T-cell (primary cell): Measurements from ENCODE around the gene HERPUD2. TPM values are rescaled to one million over a fixed set of nuclear protein-coding genes. Genes with fewer than 3 reads are reported as not detected.

ENCODE experiments used
- ATAC-seq, 4 experiments: fragments of 200-7000 bp in 3 of 4; fragments of 150-1000 bp in 1 of 4; cut with Tn5 transposase; replicated peaks in 1 of 4; 1 replicate in 3 of 4; 2 replicates in 1 of 4; pipeline ENCODE4 v1.10.0; 2021; ENCODE audit warnings: moderate library complexity in 3 of 4, mild to moderate bottlenecking in 2 of 4, moderate number of reproducible peaks in 1 of 4
- CTCF ChIA-PET, 2 donors: fragments of 300-600 bp; sonication (Branson Sonifier 250); formaldehyde crosslinking; loops; one replicate each; lab custom pipeline; 2022; ENCODE audit warnings: antibody characterized with exemption in 2 of 2; lab: Charles Lee
- POLR2A ChIA-PET, 2 donors: fragments of 300-600 bp; sonication (Branson Sonifier 250); formaldehyde crosslinking; loops; one replicate each; lab custom pipeline; 2022; ENCODE audit warnings: antibody characterized with exemption in 2 of 2; lab: Charles Lee
- DNase-seq, 35 experiments: peaks; one replicate each; pipeline versions ENCODE4 v3.0.0 to v3.0.0-alpha.2; 2013 to 2023
- H3K27ac ChIP-seq: one replicate; pipeline ENCODE4 v1.5.1; 2013; ENCODE audit warnings: low read length
- H3K27me3 ChIP-seq, 2 experiments: replicated peaks in 1 of 2; 1 replicate in 1 of 2; 2 replicates in 1 of 2; pipeline versions ENCODE4 v1.6.1 to v1.7.0; 2013; ENCODE audit warnings: low read length in 1 of 2, mixed read lengths in 1 of 2; ENCODE audit not compliant: control insufficient read depth in 2 of 2, insufficient read depth in 2 of 2; ENCODE audit errors: extremely low read depth in 1 of 2
- H3K36me3 ChIP-seq, 2 donors: 1 replicate in 1 of 2; 2 replicates in 1 of 2; pipeline versions ENCODE4 v1.6.1 to v1.7.0; 2013; ENCODE audit warnings: low read length in 1 of 2; ENCODE audit not compliant: control insufficient read depth in 2 of 2, insufficient read depth in 1 of 2; ENCODE audit errors: extremely low read depth in 1 of 2
- H3K4me1 ChIP-seq, 2 experiments: 1 replicate in 1 of 2; 2 replicates in 1 of 2; pipeline versions ENCODE4 v1.6.1 to v1.7.0; 2013; ENCODE audit warnings: low read length in 2 of 2, mixed read lengths in 1 of 2; ENCODE audit not compliant: insufficient read depth in 2 of 2, control insufficient read depth in 1 of 2; ENCODE audit errors: extremely low read depth in 1 of 2
- H3K4me3 ChIP-seq, 2 donors: 1 replicate in 1 of 2; 2 replicates in 1 of 2; pipeline versions ENCODE4 v1.5.1 to v1.7.0; 2013; ENCODE audit warnings: mild to moderate bottlenecking in 2 of 2, low read length in 1 of 2, moderate library complexity in 1 of 2; ENCODE audit not compliant: control insufficient read depth in 1 of 2; ENCODE audit errors: extremely low read depth in 1 of 2
- H3K9me3 ChIP-seq: 2 replicates; pipeline ENCODE4 v1.7.0; 2013
- H3K27ac Mint-ChIP-seq, 2 donors: one replicate each; pipeline ENCODE4 v1.8.0; 2020 to 2021; ENCODE audit warnings: mild to moderate bottlenecking in 2 of 2, mixed read lengths in 2 of 2
- H3K27me3 Mint-ChIP-seq, 2 donors: one replicate each; pipeline ENCODE4 v1.8.0; 2021 to 2022; ENCODE audit warnings: mixed read lengths in 2 of 2
- H3K36me3 Mint-ChIP-seq: one replicate; pipeline ENCODE4 v1.8.0; 2021; ENCODE audit warnings: mixed read lengths
- H3K4me1 Mint-ChIP-seq, 3 donors: one replicate each; pipeline ENCODE4 v1.8.0; 2020 to 2022; ENCODE audit warnings: mixed read lengths in 3 of 3, mild to moderate bottlenecking in 1 of 3
- H3K4me3 Mint-ChIP-seq, 3 donors: one replicate each; pipeline ENCODE4 v1.8.0; 2020 to 2022; ENCODE audit warnings: mild to moderate bottlenecking in 3 of 3, mixed read lengths in 3 of 3, moderate library complexity in 3 of 3
- H3K9me3 Mint-ChIP-seq, 3 donors: one replicate each; pipeline ENCODE4 v1.8.0; 2020 to 2022; ENCODE audit warnings: mixed read lengths in 3 of 3
- WGBS: methylation state at CpG from one replicate; pipeline ENCODE4 v1.1.5; 2013; ENCODE audit warnings: missing lambda C conversion rate; ENCODE audit not compliant: insufficient coverage; 5-methylcytosine and 5-hydroxymethylcytosine counted together
- total RNA-seq, 35 experiments: library from RNA in 6 of 35; stranded (reverse) in 6 of 35; fragments of 120-200 nt in 1 of 35; gene quantifications; one replicate each; pipeline versions ENCODE4 v1.2.1 to v1.2.4 and lab custom pipeline; 2013 to 2026

Gene HERPUD2
- total RNA-seq, 5 donors from 2014 or later (not counting 1 experiment from before 2014, with no cell fraction given): 58.4 to 122 (median 67.5) TPM

DNA sequence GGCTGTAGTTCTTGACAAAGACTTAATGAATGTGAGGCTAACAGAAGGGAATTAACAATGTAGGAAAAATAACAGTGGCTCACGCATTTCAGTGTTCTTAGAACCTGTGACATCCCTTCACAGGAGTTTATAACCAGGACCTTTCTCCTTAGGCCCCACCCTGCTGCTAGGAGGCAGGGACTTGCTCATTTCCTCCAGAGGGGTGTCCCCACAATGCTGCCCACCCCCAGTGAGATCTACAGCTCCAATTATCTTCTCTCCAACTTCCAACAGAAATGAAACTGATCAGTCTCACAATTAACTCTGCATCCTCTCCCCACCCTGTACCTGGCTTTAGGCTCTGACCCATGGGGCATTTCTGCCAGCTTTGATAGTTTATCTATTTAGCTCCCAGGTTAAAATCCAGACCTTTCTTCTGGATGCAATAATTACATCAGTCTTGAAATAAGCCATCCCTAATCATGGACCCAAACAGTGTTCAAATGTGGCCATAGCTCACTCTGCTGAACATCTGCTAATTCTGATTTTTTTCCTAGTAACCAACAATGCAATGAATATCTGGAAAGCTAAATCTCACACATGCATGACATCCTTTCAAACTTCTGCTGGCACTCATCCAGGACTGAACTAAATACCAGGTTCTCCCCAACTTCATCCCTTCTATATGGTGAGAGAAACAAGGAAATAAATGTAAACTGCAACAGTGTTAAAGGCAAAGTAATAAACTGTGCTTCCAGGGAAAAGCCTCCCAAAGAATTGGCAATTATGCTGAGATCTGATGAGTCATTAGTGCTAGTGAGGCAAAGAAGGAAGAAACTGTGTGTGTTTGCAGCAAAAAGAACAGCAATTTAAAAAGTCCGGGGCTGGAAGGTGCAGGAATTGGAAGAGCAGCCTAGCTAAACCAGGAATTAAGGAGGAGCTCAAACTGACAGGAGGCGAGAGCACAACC is 64.6 kb downstream of the HERPUD2 start:
- Mint-ChIP-seq H3K36me3 (peaks cover 32% of the 10 kb centered on the region), H3K27ac (peak overlapping the region; percentile 12), H3K4me1 (no peaks in the 10 kb centered on the region), H3K4me3 (no peak overlapping the region), H3K9me3 (no peaks in the 10 kb centered on the region), H3K27me3 (no peaks in the 10 kb centered on the region)
- POLR2A ChIA-PET: interaction anchor here in 1 of 2 donors (0.6 kb wide), 1 partner anchor 16 kb away, joined by 3 read pairs; no protein-coding TSS in a partner anchor
- CTCF ChIA-PET: interaction anchor here in 1 of 2 donors (0.6 to 1.4 kb wide), 2 partner anchors 16 to 205 kb away, joined by 3 read pairs; no protein-coding TSS in a partner anchor
- Histone ChIP-seq H3K27me3 (no peaks in the 10 kb centered on the region), H3K36me3 (peaks cover 6 to 39% of the 10 kb centered on the region in 2 donors), H3K9me3 (no peaks in the 10 kb centered on the region), H3K4me3 (no peak overlapping the region), H3K4me1 (no peaks in the 10 kb centered on the region), H3K27ac (no peak overlapping the region)
- no peak for DNase-seq
- WGBS: 94% methylated on average over 2 of the region's 3 CpGs
- ATAC-seq: no peak

- H3K27me3 Mint-ChIP-seq: no peaks in the 10 kb centered on the region
- H3K4me1 ChIP-seq: peaks cover 0 to 6% of the 10 kb centered on the region in 2 experiments
- no peaks in the 10 kb centered on the region for H3K9me3 ChIP-seq
- H3K4me3 Mint-ChIP-seq: no peak overlapping the region
- WGBS: 74% methylated on average over 11 of the region's 16 CpGs
- H3K27me3 ChIP-seq: no peaks in the 10 kb centered on the region
- peaks cover 0 to 6% of the 10 kb centered on the region in 2 donors for H3K36me3 ChIP-seq
- H3K27ac ChIP-seq: no peak overlapping the region
- H3K4me1 Mint-ChIP-seq: peaks cover 3 to 6% (median 3%) of the 10 kb centered on the region in 3 donors
- H3K36me3 Mint-ChIP-seq: peaks cover 12% of the 10 kb centered on the region
- DNase-seq (peak in 25 of 35 experiments; percentile 6 to 70 (median 18)), ATAC-seq (peak; percentile 80 to 81 (median 81))
- H3K4me3 ChIP-seq: no peak overlapping the region
- no peaks in the 10 kb centered on the region for H3K9me3 Mint-ChIP-seq
- H3K27ac Mint-ChIP-seq: no peak overlapping the region
- POLR2A ChIA-PET: interaction anchor here (0.8 to 1.0 kb wide), 2 partner anchors 15 to 41 kb away, joined by 3 to 4 read pairs; no protein-coding TSS in a partner anchor
- CTCF ChIA-PET: interaction anchor here (0.6 to 2.3 kb wide), 23 partner anchors 8 to 433 kb away, joined by 3 to 11 read pairs (median 4); no protein-coding TSS in a partner anchor
Observed at GRCh38 chr7:35624299-35625186, 70.4 kb downstream of the HERPUD2 start.

GRCh38 chr7:35623381-35623780 is 71.6 kb downstream of the HERPUD2 start:
- H3K27ac ChIP-seq: no peak overlapping the region
- no peaks in the 10 kb centered on the region for H3K27me3 ChIP-seq
- no peak overlapping the region for H3K27ac Mint-ChIP-seq
- WGBS: 100% methylated on average over 1 of the region's 2 CpGs
- H3K27me3 Mint-ChIP-seq: no peaks in the 10 kb centered on the region
- CTCF ChIA-PET: interaction anchor here (0.5 to 2.2 kb wide), 19 partner anchors 10 to 1551 kb away, joined by 3 to 11 read pairs (median 4); no protein-coding TSS in a partner anchor
- no peaks in the 10 kb centered on the region for H3K36me3 ChIP-seq
- H3K9me3 Mint-ChIP-seq: no peaks in the 10 kb centered on the region
- peaks cover 3 to 6% (median 3%) of the 10 kb centered on the region in 3 donors for H3K4me1 Mint-ChIP-seq
- H3K9me3 ChIP-seq: no peaks in the 10 kb centered on the region
- no peak overlapping the region for H3K4me3 ChIP-seq
- H3K36me3 Mint-ChIP-seq: peaks cover 11% of the 10 kb centered on the region
- ATAC-seq: no peak
- DNase-seq: no peak
- POLR2A ChIA-PET: interaction anchor here in 1 of 2 donors (0.5 to 0.8 kb wide), 2 partner anchors 18 to 288 kb away, joined by 3 read pairs; no protein-coding TSS in a partner anchor
- H3K4me3 Mint-ChIP-seq: no peak overlapping the region
- peaks cover 0 to 6% of the 10 kb centered on the region in 2 experiments for H3K4me1 ChIP-seq

- ChIA-PET CTCF (no interaction called here), POLR2A (no interaction called here)
- H3K9me3 Mint-ChIP-seq: no peaks in the 10 kb centered on the region
- H3K27ac ChIP-seq: no peak overlapping the region
- H3K4me3 Mint-ChIP-seq: no peak overlapping the region
- H3K9me3 ChIP-seq: no peaks in the 10 kb centered on the region
- WGBS: 50% methylated on average over 1 of the region's 1 CpG
- DNase-seq: no peak
- H3K4me1 Mint-ChIP-seq: peaks cover 3 to 6% (median 3%) of the 10 kb centered on the region in 3 donors
- H3K36me3 Mint-ChIP-seq: peaks cover 13% of the 10 kb centered on the region
- no peaks in the 10 kb centered on the region for H3K27me3 Mint-ChIP-seq
- H3K27me3 ChIP-seq: no peaks in the 10 kb centered on the region
- no peak overlapping the region for H3K4me3 ChIP-seq
- H3K36me3 ChIP-seq: no peaks in the 10 kb centered on the region
- peaks cover 0 to 6% of the 10 kb centered on the region in 2 experiments for H3K4me1 ChIP-seq
- H3K27ac Mint-ChIP-seq: no peak overlapping the region
- ATAC-seq: no peak
Observed at GRCh38 chr7:35619863-35620262, 75.1 kb downstream of the HERPUD2 start.

DNA sequence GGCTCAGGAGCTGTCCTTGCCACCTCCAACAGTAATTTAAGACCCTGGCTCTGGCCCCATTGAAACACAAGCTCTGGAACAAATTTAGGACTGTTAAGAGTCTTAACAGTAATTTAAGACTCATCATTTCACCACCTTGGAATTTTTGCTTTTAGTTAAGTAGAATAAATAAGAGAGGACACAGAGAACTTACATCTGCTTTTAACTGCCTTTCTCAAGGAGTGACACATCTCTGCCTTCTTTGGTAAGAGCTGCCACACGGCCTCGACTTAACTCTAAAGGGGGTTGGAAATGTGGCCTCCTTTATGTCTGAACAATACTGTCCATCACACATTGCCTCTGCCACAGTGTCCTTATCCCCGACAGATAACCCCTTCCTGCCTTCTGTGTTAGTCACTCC is 77.9 kb downstream of the HERPUD2 start:
- no CpG with 5 or more reads among the region's 3 CpGs for WGBS
- Histone ChIP-seq H3K9me3 (no peaks in the 10 kb centered on the region), H3K4me1 (no peaks in the 10 kb centered on the region), H3K4me3 (no peak overlapping the region), H3K27me3 (no peaks in the 10 kb centered on the region), H3K36me3 (peaks cover 0 to 1% of the 10 kb centered on the region in 2 donors), H3K27ac (no peak overlapping the region)
- peaks cover 18% of the 10 kb centered on the region for H3K36me3 Mint-ChIP-seq
- no peak overlapping the region for H3K27ac Mint-ChIP-seq
- no peak overlapping the region for H3K4me3 Mint-ChIP-seq
- no peaks in the 10 kb centered on the region for H3K9me3 Mint-ChIP-seq
- CTCF ChIA-PET: no interaction called here
- no peak for ATAC-seq
- no peak for DNase-seq
- H3K4me1 Mint-ChIP-seq: no peaks in the 10 kb centered on the region
- POLR2A ChIA-PET: interaction anchor here in 1 of 2 donors (0.7 kb wide), 1 partner anchor 39 kb away, joined by 3 read pairs; no protein-coding TSS in a partner anchor
- no peaks in the 10 kb centered on the region for H3K27me3 Mint-ChIP-seq
